Suppressor macrophage treated with lipopolysaccharide for 1 hour (primary cell): ENCODE measurements around the gene SSNA1.

Source experiments
- DNase-seq, 3 donors: peaks; one replicate each; pipeline ENCODE4 v3.0.0-alpha.2; 2020 to 2022

Gene SSNA1

DNA sequence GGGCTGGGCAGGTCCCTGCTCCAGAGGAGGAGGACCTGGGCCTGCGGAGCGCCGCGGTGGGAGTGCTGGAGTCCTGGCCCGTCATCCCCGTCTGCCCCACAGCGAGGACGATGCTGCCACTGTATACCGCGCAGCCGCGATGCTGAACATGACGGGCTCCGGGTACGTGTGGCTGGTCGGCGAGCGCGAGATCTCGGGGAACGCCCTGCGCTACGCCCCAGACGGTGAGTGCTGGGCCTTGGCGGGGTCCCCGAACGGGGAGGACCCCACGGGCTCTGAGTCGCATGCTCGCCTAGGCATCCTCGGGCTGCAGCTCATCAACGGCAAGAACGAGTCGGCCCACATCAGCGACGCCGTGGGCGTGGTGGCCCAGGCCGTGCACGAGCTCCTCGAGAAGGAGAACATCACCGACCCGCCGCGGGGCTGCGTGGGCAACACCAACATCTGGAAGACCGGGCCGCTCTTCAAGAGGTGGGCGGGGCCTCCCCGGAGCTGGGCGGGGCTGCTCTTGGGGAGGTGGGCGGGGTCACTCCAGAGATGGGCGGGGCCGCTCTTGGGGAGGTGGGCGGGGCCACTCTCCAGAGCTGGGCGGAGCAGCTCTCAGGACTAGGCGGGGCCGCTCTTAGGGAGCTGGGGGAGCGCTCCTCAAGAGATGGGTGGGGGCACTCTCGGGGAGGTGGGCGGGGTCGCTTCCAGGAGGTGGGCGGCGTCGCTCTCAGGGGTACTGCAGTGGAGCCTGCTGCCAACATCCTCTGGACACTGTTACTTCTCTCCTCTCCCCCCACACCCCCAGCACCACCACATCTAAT lies 31.7 kb upstream of the SSNA1 start:
- peak; percentile 92 to 96 (median 93) for DNase-seq

DNA sequence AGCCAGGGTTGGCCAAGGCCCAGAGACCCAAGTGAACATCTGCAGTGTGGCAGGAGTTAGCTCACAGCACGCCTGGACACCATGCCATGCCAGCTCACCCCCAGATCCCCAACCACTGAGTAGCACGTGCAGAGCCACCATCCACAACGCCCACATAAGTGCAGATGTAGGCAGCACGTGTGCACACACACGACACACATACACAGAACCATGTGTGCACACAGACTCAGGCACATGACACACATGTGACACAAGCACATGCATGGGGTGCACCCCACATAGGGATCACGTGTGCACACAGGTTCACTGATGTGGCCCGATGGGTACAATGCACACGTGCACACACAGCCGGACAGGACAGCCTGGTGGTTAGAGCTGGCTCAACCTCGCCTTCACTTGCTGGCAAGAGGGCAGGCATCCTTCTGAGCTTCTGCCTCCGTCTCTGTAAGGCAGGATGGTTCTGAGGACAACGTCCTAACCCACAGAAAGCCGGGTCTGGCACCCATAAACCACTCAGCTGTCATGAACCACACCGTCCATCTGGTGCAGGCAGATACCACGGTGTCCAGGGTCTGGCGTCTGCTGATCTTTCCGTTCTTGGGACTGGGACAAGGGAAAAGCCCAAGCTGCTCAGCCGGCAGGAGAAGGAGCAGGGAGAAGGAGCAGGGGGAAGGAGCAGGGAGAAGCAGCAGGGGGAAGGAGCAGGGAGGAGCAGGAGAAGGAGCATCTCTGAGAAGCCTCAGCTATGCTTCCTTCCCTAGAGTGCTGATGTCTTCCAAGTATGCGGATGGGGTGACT lies 30.7 kb upstream of the SSNA1 start:
- DNase-seq, result no peak

DNA sequence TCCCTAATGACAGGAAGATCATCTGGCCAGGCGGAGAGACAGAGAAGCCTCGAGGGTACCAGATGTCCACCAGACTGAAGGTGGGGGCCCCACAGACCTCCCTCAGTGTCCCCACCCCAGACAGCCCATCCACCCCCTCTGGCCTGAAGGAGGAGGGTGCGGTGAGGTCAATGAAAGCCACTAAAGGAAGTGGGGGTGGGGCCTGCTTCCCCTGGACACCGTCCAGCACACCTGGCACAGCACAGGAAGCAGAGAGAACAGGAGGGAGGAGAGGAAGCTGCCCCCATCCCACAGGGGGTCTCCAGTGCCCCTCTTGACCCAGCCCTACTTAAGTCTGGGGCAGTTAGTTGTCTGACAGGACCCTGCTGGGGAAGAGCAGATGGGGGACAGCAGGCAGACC lies 29.9 kb upstream of the SSNA1 start:
- DNase-seq, result no peak

DNA sequence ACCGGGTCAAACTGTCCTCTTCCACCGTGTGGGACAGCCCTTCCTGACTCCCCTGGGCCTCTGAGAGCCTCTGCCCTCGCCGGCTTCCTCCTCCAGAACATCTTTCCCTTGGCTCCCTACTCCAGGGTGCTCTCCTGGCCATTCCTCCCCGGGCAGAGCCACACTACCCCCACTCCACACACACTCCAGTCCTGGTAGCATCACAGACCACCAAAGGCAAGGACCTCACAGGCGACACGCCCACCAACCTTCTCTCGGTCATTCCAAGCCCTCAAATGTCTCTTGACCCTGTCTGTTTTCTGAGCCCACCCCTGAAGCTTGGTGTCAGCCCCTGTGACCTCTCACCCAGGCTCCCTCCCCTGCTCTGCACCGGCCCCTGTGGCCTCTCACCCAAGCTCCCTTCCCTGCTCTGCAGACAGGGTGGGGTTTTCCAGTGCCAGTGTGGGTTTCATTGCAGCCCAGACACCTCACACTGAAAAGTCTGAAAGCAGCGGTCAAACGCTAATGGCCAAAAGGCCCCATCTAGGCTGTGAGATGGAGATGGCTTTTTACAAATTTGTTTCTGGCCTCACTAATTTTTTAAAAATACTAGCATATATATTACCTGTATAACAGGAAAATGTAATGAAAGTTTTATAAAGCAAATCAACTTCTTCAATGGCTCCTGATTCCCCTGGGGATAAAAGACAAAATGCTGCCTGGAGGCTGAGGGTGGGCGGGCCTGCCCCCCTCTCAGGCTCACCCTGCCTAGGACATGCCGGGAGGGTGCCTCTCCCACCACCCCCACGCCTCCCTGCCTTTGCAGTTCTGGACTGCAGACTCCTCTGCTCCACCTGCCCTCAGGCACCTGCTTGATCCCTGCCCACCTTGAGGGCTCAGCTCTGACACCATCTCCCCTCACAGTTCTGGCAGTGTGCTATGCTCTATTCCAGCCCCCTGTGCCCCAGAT lies 29.1 kb upstream of the SSNA1 start:
- DNase-seq, result no peak

DNA sequence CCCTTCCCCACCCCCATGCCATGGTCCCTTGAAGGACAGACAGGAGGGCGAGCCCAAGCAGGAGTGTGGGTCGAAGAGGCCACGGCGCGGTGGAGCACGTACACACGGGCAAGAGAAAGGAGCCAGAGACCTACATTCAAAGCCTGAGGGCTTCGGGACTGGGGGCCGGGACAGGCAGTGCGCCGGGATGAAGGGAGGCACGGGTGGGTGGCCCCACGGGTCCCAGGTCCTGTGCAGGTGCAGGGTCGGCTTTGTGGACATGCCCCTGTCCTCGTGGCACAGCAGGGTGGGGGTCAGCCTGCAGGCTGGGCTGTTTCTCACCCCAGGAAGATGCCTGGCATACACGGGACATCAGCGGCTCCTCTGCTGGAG lies 28.4 kb upstream of the SSNA1 start:
- DNase-seq, result no peak

DNA sequence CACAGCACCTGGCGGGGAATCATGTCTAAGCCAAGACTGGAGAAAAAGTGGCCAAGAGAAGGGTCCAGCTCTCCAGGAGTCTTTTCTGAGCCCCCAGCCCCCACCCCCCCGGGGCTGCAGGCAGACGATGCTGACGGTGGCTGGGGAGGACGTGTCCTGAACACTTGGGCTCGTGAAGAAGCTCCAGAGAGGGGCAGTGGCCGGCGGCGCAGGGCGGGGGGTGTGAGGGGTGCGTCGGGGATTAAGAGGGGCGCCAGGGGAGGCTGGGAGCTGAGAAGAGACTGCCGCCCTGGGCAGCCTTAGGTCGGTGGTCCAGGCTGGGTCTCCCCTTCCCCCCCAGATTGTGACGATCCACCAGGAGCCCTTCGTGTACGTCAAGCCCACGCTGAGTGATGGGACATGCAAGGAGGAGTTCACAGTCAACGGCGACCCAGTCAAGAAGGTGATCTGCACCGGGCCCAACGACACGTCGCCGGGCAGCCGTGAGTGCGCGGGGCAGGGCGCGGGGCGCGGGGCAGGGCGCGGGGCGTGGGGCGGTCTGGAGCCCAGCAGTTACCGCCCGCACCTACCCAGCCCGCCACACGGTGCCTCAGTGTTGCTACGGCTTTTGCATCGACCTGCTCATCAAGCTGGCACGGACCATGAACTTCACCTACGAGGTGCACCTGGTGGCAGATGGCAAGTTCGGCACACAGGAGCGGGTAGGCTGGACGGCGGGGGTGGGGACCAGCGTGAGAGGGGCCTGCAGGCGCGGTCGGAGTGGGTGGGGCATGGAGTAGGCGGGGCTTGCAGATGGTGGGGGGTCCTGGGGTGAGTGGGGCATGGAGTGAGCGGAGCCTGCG lies 27.5 kb upstream of the SSNA1 start:
- DNase-seq, result no peak

DNA sequence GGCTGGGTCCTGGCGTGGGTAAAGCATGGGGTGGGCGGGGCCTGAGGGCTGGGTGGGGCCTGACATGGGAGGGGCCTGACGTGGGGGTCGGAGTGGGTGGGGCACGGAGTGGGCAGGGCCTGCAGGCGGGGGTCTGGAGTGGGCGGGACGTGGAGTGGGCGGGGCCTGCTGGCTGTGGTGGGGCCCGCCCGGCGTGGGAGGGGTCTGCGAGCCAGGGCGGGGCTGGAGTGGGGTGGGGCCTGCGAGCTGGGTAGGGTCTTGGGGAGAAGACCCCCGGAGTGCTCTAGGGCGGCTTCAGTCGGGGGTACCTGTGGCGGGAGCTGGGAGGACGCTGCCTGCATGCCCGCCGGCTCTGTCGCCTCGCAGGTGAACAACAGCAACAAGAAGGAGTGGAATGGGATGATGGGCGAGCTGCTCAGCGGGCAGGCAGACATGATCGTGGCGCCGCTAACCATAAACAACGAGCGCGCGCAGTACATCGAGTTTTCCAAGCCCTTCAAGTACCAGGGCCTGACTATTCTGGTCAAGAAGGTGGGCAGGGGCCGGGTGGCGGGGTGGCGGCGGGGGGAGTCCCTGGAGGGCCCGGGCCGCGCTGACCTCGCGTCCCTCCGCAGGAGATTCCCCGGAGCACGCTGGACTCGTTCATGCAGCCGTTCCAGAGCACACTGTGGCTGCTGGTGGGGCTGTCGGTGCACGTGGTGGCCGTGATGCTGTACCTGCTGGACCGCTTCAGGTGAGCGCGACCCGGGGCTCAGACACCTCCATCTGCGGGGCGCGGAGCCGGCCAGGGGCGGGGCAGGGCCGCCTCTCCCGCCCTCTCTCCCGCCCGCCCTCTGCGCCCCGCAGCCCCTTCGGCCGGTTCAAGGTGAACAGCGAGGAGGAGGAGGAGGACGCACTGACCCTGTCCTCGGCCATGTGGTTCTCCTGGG lies 26.7 kb upstream of the SSNA1 start:
- DNase-seq, result no peak

DNA sequence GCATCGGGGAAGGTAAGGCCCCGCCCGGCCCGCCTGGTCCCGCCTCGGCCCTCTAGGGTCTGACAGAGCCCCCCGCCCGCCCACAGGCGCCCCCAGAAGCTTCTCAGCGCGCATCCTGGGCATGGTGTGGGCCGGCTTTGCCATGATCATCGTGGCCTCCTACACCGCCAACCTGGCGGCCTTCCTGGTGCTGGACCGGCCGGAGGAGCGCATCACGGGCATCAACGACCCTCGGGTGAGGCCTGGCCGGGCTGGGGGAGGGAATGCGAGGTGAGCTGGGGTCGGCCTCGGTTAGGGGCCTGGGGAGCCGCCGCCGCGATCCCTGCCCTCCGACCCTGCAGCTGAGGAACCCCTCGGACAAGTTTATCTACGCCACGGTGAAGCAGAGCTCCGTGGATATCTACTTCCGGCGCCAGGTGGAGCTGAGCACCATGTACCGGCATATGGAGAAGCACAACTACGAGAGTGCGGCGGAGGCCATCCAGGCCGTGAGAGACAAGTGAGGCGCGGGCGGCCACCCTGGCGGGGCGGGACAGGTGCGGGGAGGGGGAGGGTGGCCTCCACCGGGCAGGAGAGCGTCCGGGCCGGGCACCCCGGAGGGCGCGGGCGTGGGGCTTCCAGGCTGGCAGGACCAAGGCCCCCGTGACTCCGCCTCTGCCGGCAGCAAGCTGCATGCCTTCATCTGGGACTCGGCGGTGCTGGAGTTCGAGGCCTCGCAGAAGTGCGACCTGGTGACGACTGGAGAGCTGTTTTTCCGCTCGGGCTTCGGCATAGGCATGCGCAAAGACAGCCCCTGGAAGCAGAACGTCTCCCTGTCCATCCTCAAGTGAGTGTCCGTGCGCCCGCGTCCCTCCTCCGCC lies 25.7 kb upstream of the SSNA1 start:
- DNase-seq, result peak in 2 of 3 donors; percentile 17 to 25

DNA sequence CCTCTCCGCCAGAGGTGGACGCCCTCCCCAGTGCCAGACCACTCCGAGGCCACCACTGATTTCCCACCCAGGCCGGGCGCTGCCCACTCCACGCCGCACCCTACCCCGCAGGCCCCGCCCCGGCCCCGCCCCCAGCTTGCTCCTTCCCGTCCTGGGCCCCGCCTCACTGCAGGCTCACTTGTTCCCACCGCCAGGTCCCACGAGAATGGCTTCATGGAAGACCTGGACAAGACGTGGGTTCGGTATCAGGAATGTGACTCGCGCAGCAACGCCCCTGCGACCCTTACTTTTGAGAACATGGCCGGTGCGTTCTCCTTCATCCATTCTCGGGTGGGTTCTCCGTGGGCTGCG lies 25.1 kb upstream of the SSNA1 start:
- DNase-seq, result peak in 2 of 3 donors; percentile 34 to 41

DNA sequence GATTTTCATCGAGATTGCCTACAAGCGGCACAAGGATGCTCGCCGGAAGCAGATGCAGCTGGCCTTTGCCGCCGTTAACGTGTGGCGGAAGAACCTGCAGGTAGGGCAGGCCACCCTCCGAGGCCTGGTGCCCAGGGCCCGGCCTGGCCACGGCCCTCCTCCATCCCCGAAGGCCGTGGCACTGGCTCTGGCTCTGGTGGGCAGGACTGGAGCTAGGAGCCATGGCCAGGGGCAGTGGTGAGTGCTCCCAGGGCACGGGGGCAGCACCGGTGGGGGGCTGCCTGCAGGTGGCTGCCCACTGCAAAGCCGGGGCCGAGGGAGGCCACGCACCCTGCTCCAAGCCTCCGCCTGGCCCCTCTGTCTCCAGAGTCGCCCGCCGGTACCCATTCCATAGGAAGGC lies 24.7 kb upstream of the SSNA1 start:
- DNase-seq, result no peak

DNA sequence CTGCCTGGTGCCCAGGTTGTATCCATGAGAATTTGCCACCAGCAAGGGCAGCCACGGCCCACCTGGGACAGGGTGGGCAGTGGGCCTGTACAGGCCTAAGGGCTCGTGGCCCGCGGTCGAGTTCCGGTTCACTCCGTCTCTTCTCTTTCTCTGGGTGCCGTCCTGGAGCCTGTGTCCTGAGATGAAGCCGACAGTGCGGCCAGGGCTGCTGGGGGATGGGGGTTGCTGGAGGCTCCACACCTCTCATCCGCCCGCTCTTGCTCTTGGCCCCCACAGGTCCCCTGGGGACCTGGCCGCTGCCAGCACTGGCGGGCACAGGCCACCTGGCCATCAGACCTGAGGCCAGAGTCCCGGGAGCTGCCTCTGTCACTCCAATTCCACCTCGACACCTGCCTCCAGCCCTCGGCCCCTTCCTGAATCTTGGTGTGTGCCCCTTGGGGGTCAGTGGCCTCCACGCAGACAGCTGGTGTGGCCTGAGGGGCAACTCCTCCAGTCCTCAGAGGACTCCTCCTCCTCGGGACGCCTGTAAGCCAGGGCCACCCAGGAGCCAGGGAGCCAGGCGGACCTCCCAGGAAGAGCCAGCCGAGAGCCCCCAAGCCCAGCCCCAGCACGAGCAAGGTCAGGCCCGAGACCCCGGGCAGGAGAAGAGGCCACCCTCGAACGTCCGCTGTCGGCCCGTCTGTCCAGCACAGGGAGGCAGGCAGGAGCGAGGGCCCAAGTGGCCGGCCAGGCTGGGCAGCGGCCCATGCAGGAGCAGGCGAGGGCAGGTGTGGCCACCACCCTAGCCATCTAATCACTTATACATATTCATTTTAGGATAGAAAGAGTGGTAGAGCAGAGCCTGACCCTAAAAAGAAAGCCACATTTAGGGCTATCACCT lies 23.9 kb upstream of the SSNA1 start:
- no peak for DNase-seq

DNA sequence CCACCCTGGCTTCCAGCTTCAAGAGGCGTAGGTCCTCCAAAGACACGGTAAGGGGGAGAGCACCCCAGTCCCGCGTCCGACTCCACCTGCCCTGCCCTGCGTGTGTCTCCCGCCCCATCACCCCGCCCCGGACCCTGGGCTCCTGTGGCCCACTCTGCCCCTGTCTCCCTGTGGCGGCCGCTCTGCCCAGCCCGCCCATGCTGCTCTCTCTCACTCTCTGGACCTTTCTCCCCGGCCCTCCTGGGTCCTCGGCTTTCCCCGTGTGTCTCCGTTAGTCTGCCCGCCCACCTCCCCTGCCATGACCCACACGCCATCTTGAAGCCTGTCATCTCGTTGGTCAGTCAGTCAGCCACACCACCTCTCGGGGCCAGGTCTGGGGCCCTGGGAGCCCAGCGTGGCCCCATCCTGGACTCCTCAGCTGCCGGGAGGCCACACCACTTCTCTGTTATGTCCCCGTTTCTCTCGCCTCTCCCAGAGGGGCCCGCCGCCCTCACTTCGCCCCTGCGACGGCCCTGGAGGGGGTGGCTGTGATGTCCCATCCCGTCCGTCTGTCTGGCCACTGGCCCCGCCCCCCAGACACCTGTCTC lies 23.1 kb upstream of the SSNA1 start:
- no peak for DNase-seq

DNA sequence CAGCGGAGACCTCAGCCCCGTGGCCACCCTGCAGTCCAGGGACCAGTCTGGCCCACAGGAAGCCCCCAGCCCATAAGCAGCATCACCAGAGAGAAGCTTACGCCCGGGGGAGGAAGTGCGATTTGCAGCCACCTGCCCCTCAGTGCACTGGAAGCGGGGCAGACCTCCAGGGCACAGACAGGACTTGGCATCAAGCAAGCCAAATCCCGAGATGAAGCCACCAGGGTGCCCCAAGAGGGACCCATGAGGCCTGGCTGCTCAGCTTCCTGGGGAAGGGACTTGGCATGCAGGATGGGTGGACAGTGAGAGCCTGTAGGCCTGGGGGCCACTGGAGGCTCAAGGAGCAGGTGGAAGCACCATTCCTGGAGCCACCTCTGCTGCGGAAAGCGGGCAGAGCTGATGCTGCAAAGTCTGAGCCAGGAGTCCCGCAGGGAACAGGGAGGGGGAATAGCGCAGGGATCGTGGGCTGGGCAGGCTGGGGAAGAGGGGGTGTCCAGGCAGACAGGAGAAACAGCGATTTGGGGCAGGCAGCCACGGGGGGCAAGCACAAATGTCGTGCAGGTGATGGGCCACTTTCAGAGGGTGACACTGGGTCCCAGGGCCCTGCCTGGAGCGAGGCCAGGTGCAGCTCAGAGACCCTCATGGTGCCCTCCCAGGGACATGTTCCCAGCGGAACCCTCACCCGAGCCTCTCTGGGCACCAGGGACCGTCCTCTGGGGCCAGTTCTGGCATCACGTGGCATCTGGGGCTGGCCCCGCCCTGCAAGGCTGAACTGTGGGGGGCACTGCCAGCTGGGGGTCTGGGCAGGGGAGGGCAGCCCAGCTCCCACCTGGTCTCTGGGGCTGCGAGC lies 21.9 kb upstream of the SSNA1 start:
- DNase-seq, result no peak

DNA sequence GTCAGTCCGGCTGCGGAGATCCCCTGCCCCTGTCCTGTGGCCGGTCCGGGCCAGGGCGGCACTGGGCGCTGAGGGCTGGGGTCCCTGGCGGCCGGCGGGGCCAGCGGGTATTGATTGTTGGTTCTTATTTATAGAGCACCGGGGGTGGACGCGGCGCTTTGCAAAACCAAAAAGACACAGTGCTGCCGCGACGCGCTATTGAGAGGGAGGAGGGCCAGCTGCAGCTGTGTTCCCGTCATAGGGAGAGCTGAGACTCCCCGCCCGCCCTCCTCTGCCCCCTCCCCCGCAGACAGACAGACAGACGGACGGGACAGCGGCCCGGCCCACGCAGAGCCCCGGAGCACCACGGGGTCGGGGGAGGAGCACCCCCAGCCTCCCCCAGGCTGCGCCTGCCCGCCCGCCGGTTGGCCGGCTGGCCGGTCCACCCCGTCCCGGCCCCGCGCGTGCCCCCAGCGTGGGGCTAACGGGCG lies 21.2 kb upstream of the SSNA1 start:
- DNase-seq, result no peak

DNA sequence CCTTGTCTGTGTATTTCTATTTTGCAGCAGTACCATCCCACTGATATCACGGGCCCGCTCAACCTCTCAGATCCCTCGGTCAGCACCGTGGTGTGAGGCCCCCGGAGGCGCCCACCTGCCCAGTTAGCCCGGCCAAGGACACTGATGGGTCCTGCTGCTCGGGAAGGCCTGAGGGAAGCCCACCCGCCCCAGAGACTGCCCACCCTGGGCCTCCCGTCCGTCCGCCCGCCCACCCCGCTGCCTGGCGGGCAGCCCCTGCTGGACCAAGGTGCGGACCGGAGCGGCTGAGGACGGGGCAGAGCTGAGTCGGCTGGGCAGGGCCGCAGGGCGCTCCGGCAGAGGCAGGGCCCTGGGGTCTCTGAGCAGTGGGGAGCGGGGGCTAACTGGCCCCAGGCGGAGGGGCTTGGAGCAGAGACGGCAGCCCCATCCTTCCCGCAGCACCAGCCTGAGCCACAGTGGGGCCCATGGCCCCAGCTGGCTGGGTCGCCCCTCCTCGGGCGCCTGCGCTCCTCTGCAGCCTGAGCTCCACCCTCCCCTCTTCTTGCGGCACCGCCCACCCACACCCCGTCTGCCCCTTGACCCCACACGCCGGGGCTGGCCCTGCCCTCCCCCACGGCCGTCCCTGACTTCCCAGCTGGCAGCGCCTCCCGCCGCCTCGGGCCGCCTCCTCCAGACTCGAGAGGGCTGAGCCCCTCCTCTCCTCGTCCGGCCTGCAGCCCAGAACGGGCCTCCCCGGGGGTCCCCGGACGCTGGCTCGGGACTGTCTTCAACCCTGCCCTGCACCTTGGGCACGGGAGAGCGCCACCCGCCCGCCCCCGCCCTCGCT lies 20.5 kb upstream of the SSNA1 start:
- peak in 1 of 3 donors; percentile 46 for DNase-seq

DNA sequence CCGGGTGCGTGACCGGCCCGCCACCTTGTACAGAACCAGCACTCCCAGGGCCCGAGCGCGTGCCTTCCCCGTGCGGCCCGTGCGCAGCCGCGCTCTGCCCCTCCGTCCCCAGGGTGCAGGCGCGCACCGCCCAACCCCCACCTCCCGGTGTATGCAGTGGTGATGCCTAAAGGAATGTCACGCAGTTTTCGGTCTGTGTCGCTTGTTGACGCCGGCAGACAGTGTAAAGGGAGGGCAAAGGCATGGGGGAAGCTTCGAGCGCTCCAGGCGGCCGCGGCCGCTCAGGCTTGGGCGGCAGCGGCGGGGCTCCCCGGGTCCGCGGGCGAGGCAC lies 19.9 kb upstream of the SSNA1 start:
- DNase-seq, result no peak
